Measurements from ENCODE around the gene HPD.
A peak's percentile ranks its signal among the peaks of the same experiment; 100 is the strongest.
"Not testable (repeated sequence)": the region's sequence is repeated elsewhere in the genome, so short reads cannot be mapped to it uniquely, and the experiment has no call there.

The HPD gene

GRCh38 chr12:121893961-121894460, 35.4 kb upstream of the HPD start:
- TF ChIP-seq CTCF (conservative IDR thresholded peaks at IDR 0.05; ENCODE audit: low read depth, low read length) = no peak
- peak; percentile 78 for DNase-seq (ENCODE audit: low read depth)
- H3K4me3 ChIP-seq (ENCODE audit: low read depth, low read length) = no peak overlapping the region

- no peak overlapping the region for H3K4me3 ChIP-seq (ENCODE audit: low read depth, low read length)
- DNase-seq (ENCODE audit: low read depth) = no peak
- TF ChIP-seq CTCF (conservative IDR thresholded peaks at IDR 0.05; ENCODE audit: low read depth, low read length) = no peak
Measured at GRCh38 chr12:121892673-121893561, 34.3 kb upstream of the HPD start.

- peak overlapping the region; percentile 99 for H3K4me3 ChIP-seq (ENCODE audit: low read depth, low read length)
- not testable (repeated sequence) for DNase-seq (ENCODE audit: low read depth)
Measured at GRCh38 chr12:121889661-121890060, 31.0 kb upstream of the HPD start.

- no peak for TF ChIP-seq CTCF (conservative IDR thresholded peaks at IDR 0.05; ENCODE audit: low read depth, low read length)
- H3K4me3 ChIP-seq (ENCODE audit: low read depth, low read length) = peak overlapping the region; percentile 99
- no peak for DNase-seq (ENCODE audit: low read depth)
Measured at GRCh38 chr12:121889274-121889624, 30.6 kb upstream of the HPD start.

- peak; percentile 86 for TF ChIP-seq CTCF (conservative IDR thresholded peaks at IDR 0.05; ENCODE audit: low read depth, low read length)
- peak; percentile 99 for DNase-seq (ENCODE audit: low read depth)
- peak within 1 kb of the TSS; percentile 99 for H3K4me3 ChIP-seq (ENCODE audit: low read depth, low read length)
Measured at GRCh38 chr12:121888478-121889273, 30.0 kb upstream of the HPD start, which contains the start of gene PSMD9. PSMD9 (plus strand) TSS chr12:121888790; CDS start chr12:121888857, 67 bp downstream.

GRCh38 chr12:121888083-121888477, 29.4 kb upstream of the HPD start:
- TF ChIP-seq CTCF (conservative IDR thresholded peaks at IDR 0.05; ENCODE audit: low read depth, low read length) = no peak
- peak overlapping the region; percentile 99 for H3K4me3 ChIP-seq (ENCODE audit: low read depth, low read length)
- no peak for DNase-seq (ENCODE audit: low read depth)

- not testable (repeated sequence) for DNase-seq (ENCODE audit: low read depth); H3K4me3 ChIP-seq (ENCODE audit: low read depth, low read length)
Measured at GRCh38 chr12:121885129-121885528, 26.5 kb upstream of the HPD start.

All from choroid plexus epithelial cell (primary cell).